NCI-H2171 (cell line): ENCODE measurements around the gene OSBPL10.
"Not testable (repeated sequence)": the region's sequence is repeated elsewhere in the genome, so short reads cannot be mapped to it uniquely, and the experiment has no call there.

Source experiments
- DNase-seq: peaks from one replicate; lab custom pipeline; 2025; lab: John Stamatoyannopoulos, UW

The OSBPL10 gene

DNA sequence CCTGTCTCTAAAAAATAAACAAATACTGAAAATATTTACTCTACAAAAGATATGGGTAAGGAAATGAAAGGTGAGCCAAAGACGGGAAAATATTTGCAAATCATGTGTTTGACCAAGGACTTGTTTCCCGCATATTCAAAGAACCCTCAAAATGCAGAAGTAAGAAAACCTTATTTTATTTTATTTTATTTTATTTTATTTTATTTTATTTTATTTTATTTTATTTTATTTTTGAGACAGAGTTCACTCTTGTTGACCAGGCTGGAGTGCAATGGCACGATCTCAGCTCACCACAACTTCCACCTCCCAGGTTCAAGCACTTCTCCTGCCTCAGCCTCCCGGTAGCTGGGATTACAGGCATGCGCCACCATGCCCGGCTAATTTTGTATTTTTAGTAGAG is 11.9 kb upstream of the OSBPL10 start:
- DNase-seq = not testable (repeated sequence)

GRCh38 chr3:31988271-31988670 is 7.2 kb upstream of the OSBPL10 start:
- DNase-seq = no peak

GRCh38 chr3:31985831-31986230 is 4.8 kb upstream of the OSBPL10 start:
- DNase-seq = no peak

- no peak for DNase-seq
Measured at GRCh38 chr3:31984321-31984720, 3.3 kb upstream of the OSBPL10 start.

DNA sequence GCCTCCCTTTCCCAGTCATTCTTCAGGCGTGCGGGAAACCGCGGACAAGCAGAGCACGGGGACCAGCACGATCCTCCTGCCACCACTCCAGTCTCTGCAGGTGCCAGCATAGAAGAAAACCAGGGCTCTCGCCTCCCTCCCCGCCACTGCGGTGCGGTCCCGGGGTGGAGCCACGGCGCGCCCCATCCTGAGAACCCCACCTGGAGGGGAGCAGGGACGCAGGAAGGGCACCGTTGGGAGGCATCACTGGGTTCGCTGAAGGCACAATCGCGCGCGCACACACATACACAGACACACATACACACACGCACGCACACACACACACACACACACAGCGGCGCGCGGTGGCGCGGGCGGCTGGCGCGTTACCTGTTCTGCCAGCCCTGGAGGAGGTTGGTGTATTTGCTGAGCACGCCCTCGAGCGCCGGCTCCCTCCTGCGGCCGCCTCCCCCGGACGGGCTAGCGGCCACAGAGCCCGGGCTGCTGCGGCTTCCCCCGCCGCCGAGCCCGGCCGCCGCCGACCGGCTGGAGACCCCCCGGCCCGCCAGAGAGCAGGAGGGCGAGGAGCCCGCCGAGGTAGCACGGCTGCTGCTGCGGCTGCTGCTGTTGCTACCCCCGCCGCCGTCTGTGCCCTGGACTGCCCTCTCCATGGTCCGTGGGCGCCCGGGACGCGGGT is 394 bp downstream of the OSBPL10 start:
- peak; percentile 11 for DNase-seq

- no peak for DNase-seq
Measured at GRCh38 chr3:31979001-31979697, 1.9 kb downstream of the OSBPL10 start.

DNA sequence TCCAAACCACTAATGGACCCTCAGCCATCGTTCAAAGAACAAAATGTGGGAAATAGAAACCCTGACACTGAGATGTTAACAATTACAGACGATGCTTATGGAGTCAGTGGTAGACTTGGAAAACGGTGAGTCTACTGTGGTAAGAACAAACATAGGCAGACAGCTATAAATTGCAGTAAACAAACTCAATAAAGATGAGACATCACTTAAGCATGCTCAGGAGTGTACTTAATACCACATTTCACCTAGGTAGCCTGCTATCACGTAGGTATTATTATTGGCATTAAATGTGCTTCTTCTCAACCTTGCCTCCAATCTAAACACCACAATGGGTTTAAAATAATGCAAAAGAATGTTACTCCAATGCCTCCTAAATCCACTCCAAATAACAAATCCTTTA is 2.5 kb downstream of the OSBPL10 start:
- DNase-seq = no peak

GRCh38 chr3:31977736-31978135 is 3.3 kb downstream of the OSBPL10 start:
- DNase-seq = no peak

GRCh38 chr3:31976302-31976701 is 4.8 kb downstream of the OSBPL10 start:
- DNase-seq = no peak

DNA sequence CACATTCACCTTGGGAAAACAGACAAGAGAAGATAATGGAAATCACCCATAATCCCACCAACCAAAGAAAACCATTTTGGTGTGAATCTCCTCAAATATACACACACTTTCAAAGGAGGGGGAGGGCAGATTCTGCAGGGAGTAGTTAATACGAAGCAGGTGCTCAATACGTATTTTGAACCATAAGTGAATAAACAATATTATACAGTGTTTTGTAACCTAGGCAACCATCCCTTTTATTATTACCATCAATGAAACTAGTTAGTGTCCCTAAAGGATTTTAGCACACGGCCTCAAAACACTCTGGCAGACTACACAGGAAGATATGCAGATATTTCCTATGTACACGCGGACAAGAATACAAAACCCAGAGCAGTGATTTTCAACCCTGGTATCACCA is 6.1 kb downstream of the OSBPL10 start:
- DNase-seq = no peak

- no peak for DNase-seq
Measured at GRCh38 chr3:31974471-31974870, 6.6 kb downstream of the OSBPL10 start.

DNA sequence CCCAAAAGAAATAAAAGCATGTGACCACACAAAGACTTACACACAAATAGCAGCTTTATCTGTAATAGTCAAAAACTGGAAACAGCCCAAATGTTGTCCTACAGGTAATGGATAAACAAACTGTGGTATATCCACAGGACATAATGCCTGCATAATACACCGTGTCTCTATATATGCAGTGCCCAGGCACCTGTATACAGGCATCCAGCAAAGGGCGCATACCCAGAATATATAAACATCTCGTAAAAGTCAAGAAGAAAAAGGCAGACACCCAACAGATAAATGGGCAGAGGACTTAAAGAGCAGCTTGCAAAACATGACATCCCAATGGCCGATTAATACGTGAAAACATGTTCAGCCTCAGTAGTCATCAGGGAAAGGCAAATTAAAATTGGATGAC is 7.2 kb downstream of the OSBPL10 start:
- DNase-seq = no peak

GRCh38 chr3:31973081-31973480 is 8.0 kb downstream of the OSBPL10 start:
- DNase-seq = no peak

DNA sequence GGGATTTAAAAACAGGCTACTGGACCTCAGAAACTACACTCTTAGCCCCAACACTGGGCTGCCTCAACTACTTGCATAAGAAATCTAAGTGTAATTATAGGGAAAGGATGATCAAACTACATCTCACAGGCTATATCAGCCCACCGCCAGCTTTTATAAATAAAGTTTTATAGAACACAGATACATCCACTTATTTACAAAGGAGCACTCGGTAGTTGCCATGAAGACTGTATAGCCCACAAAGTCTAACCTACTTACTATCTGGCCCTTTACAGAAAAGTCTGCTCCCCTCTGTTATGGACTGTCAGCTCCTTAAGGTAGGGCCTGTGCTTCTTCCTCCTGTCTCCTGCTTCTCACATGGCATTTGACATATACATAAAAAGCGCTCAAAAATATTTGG is 9.5 kb downstream of the OSBPL10 start:
- DNase-seq = no peak

GRCh38 chr3:31968927-31969418 is 12.1 kb downstream of the OSBPL10 start:
- DNase-seq = no peak

- DNase-seq = no peak
Measured at GRCh38 chr3:31968369-31968926, 12.6 kb downstream of the OSBPL10 start.

GRCh38 chr3:31967592-31967991 is 13.5 kb downstream of the OSBPL10 start:
- no peak for DNase-seq

DNA sequence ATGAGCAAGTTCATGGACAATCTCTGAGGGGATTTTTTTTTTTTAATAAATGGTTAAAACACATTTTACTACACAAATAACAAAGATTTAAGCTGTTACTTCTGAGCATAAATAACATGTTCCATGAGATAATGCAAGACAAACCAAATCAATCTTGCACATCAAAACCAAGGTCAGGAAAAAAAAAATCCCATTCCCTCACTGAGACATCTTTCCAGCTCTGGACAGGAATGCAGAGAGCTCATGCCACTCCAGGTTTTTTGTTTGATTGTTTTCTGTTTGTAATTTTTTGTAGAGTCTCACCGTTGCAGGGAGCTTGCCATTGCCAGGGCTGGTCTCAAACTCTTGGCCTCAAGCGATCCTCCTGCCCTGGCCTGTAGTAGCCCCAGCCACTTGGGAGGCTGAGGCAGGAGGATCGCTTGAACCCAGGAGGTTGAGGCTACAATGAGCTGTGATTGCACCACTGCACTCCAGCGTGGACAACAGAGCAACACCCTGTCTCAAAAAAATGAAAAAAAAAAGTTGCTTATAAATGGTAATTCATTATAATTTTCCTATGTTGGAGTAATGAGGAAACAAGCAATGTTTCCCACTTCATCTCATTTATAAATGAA is 14.0 kb downstream of the OSBPL10 start:
- DNase-seq = no peak

GRCh38 chr3:31962801-31963205 is 18.3 kb downstream of the OSBPL10 start:
- no peak for DNase-seq

- DNase-seq = peak; percentile 71
Measured at GRCh38 chr3:31960793-31961431, 20.1 kb downstream of the OSBPL10 start.

DNA sequence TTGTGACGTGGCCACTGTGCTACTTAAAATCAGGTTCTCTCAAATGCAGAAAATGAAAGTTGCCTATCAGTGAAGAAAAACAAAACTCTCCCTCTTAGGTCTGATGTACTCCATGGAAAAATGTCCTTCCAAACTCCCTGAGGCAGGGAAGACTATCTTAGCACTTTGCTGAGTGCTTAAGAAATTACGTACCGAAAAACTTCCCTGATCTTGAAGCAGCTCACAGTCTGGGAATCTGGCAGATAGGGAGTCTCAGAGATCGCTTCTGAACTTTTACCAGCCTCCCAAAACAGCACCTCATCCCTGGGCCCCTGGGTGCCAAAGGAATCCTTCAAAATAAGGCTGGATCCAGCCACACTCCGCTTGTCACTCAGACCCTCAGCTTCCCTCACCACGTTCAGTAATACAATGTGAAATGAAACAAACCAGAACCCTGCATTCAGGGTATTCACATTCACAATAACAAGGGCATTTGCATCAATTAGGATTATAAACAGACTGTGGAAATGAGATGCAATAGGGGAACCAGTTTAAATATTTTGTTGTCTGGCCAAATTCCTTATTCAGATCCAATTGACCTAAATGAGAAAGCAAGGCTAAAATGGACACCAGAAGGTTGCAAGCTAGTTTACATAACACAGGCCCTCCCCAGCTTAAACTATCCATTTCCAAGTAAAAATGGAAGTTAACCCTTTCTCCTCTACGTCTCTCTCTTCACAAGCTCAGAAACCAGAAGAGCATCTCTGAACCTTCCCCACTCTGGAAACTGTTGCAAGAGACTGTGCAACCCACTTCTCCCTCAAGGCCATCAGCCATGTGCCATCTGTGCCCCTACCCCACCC is 20.9 kb downstream of the OSBPL10 start:
- DNase-seq = peak; percentile 3
